Liver (tissue), 9 donors: Measurements from ENCODE around the gene NCK2. TPM values are rescaled to one million over a fixed set of nuclear protein-coding genes. Genes with fewer than 3 reads are reported as not detected.

Source experiments
- DNase-seq: peaks from one replicate; pipeline ENCODE4 v3.0.0-alpha.2; 2017; ENCODE audit warnings: low spot score
- H3K27ac ChIP-seq, 2 donors: one replicate each; pipeline ENCODE4 v1.7.0; 2013; ENCODE audit warnings: inconsistent platforms in 2 of 2, low read length in 2 of 2, control low read depth in 1 of 2, low read depth in 1 of 2, mild to moderate bottlenecking in 1 of 2
- H3K27me3 ChIP-seq, 4 donors: one replicate each; pipeline versions ENCODE4 v1.6.1 to v1.7.0; 2013; ENCODE audit warnings: low read length in 3 of 4, inconsistent platforms in 1 of 4, mild to moderate bottlenecking in 1 of 4, moderate library complexity in 1 of 4; ENCODE audit not compliant: control insufficient read depth in 4 of 4, insufficient read depth in 4 of 4
- H3K36me3 ChIP-seq, 4 donors: one replicate each; pipeline versions ENCODE4 v1.6.1 to v1.7.0; 2013; ENCODE audit warnings: low read length in 3 of 4, mild to moderate bottlenecking in 3 of 4, low read depth in 1 of 4, moderate library complexity in 1 of 4; ENCODE audit not compliant: control insufficient read depth in 4 of 4, insufficient read depth in 3 of 4
- H3K4me1 ChIP-seq, 4 donors: one replicate each; pipeline versions ENCODE4 v1.6.1 to v1.7.0; 2013; ENCODE audit warnings: low read length in 3 of 4, mild to moderate bottlenecking in 3 of 4, moderate library complexity in 1 of 4; ENCODE audit not compliant: control insufficient read depth in 4 of 4, insufficient read depth in 4 of 4
- H3K4me3 ChIP-seq, 3 donors: one replicate each; pipeline versions ENCODE4 v1.6.1 to v1.7.0; 2013; ENCODE audit warnings: low read length in 3 of 3, control low read depth in 1 of 3, low read depth in 1 of 3, mild to moderate bottlenecking in 1 of 3
- H3K9ac ChIP-seq, 2 donors: one replicate each; pipeline ENCODE4 v1.7.0; 2013; ENCODE audit warnings: low read length in 2 of 2, mild to moderate bottlenecking in 2 of 2, moderate library complexity in 2 of 2, control low read depth in 1 of 2, low read depth in 1 of 2
- H3K9me3 ChIP-seq, 4 donors: one replicate each; pipeline versions ENCODE4 v1.6.1 to v1.7.0; 2013; ENCODE audit warnings: low read length in 3 of 4; ENCODE audit not compliant: control insufficient read depth in 4 of 4
- CTCF ChIP-seq: fragments of 150-350 bp; IDR thresholded peaks from 2 replicates; pipeline ENCODE4 v1.5.1; 2017; ENCODE audit warnings: improper control_type of control experiment, low read depth, low read length; ENCODE audit not compliant: missing input control
- FOXA1 ChIP-seq: IDR thresholded peaks from 2 replicates; pipeline ENCODE4 v1.6.1; 2016; ENCODE audit warnings: antibody characterized with exemption
- FOXA2 ChIP-seq: IDR thresholded peaks from 2 replicates; pipeline ENCODE4 v1.6.1; 2016; ENCODE audit warnings: antibody characterized with exemption
- GABPA ChIP-seq, 2 donors: IDR thresholded peaks in 1 of 2; conservative IDR thresholded peaks in 1 of 2; 2 replicates each; pipeline ENCODE4 v1.6.1; 2016; ENCODE audit warnings: antibody characterized with exemption in 2 of 2, mild to moderate bottlenecking in 1 of 2, moderate library complexity in 1 of 2
- HNF4A ChIP-seq, 2 donors: conservative IDR thresholded peaks; 2 replicates each; pipeline ENCODE4 v1.6.1; 2016; ENCODE audit warnings: antibody characterized with exemption in 2 of 2, mild to moderate bottlenecking in 2 of 2
- HNF4G ChIP-seq: IDR thresholded peaks from 2 replicates; pipeline ENCODE4 v1.6.1; 2016; ENCODE audit warnings: antibody characterized with exemption
- JUND ChIP-seq, 2 donors: IDR thresholded peaks; 2 replicates each; pipeline ENCODE4 v1.6.1; 2016; ENCODE audit warnings: antibody characterized with exemption in 2 of 2
- MAX ChIP-seq: IDR thresholded peaks from 2 replicates; pipeline ENCODE4 v1.6.1; 2016; ENCODE audit warnings: antibody characterized with exemption
- NR2F2 ChIP-seq: IDR thresholded peaks from 2 replicates; pipeline ENCODE4 v1.6.1; 2016; ENCODE audit warnings: antibody characterized with exemption
- REST ChIP-seq: IDR thresholded peaks from 2 replicates; pipeline ENCODE4 v1.6.1; 2016; ENCODE audit warnings: antibody characterized with exemption, mild to moderate bottlenecking
- TAF1 ChIP-seq: conservative IDR thresholded peaks from 2 replicates; pipeline ENCODE4 v1.6.1; 2016; ENCODE audit warnings: antibody characterized with exemption, mild to moderate bottlenecking
- WGBS: extraction: QIAGEN DNeasy Blood & Tissue Kit; methylation state at CpG from one replicate; pipeline ENCODE4 v1.1.7; 2013; 5-methylcytosine and 5-hydroxymethylcytosine counted together
- polyA plus RNA-seq, 2 donors: library from polyadenylated mRNA; stranded (reverse) in 1 of 2; unstranded in 1 of 2; fragments of 200-250 nt in 1 of 2; fragments of >200 nt in 1 of 2; fragmentation: Nextera tagmentation in 1 of 2; extraction: Ambion mirVana in 1 of 2; gene quantifications; one replicate each; pipeline versions ENCODE4 v1.2.1 to v1.2.3, GENCODE V29; 2013 to 2015
- total RNA-seq, 2 donors: library from RNA; depleted of rRNA; stranded (reverse); fragments of >200 nt; gene quantifications; one replicate each; pipeline ENCODE4 v1.2.3, GENCODE V29; 2014
- donor health status: healthy.
- donor health status: healthy.
- donor health status: healthy.
- donor health status: healthy.
- donor health status: healthy.

The NCK2 gene
- total and polyA plus RNA-seq, 4 donors = 3.4 to 15.0 (median 10.7) TPM

- TF ChIP-seq CTCF (no peak), FOXA1 (no peak), HNF4G (no peak), REST (no peak)
These were observed 134.5 kb downstream of the NCK2 start (continued) for GRCh38 chr2:105879106-105879802.

GRCh38 chr2:105879803-105880300, 135.1 kb downstream of the NCK2 start:
- WGBS = 96% methylated on average over 6 of the region's 6 CpGs

More at GRCh38 chr2:105879803-105880300, 135.1 kb downstream of the NCK2 start:
- no peak for DNase-seq
- Histone ChIP-seq H3K9ac (no peak overlapping the region), H3K36me3 (no peaks in the 10 kb centered on the region), H3K4me3 (peak overlapping the region in 1 of 3 donors; percentile 11), H3K27me3 (no peaks in the 10 kb centered on the region), H3K9me3 (peaks cover 0 to 13% (median 1%) of the 10 kb centered on the region in 4 donors), H3K27ac (no peak overlapping the region), H3K4me1 (peaks cover 3 to 19% (median 16%) of the 10 kb centered on the region in 4 donors)
- TF ChIP-seq FOXA1 = no peak
- TF ChIP-seq CTCF = no peak
- no peak for TF ChIP-seq JUND (IDR thresholded peaks at IDR 0.05)
- TF ChIP-seq HNF4A (conservative IDR thresholded peaks at IDR 0.05) = no peak
- TF ChIP-seq MAX = no peak
- no peak for TF ChIP-seq HNF4G
- no peak for TF ChIP-seq NR2F2
- no peak for TF ChIP-seq FOXA2
- no peak for TF ChIP-seq GABPA (IDR thresholded peaks at IDR 0.05 in 1 of 2, conservative IDR thresholded peaks at IDR 0.05 in 1 of 2)
- no peak for TF ChIP-seq TAF1
